Fibroblast of pulmonary artery (primary cell): ENCODE measurements around the gene OR1J4.

Source experiments
- DNase-seq: peaks from one replicate; pipeline ENCODE4 v3.0.0-alpha.2; 2010; ENCODE audit warnings: low read depth
- H3K4me3 ChIP-seq: replicated peaks from 2 replicates; pipeline ENCODE4 v1.5.1; 2011; ENCODE audit warnings: low read depth, mild to moderate bottlenecking, control low read depth, low read length, moderate library complexity
- TF ChIP-seq, protein P1 (sequence below): IDR thresholded peaks from 2 replicates; pipeline ENCODE4 v1.5.1; 2011; ENCODE audit warnings: mild to moderate bottlenecking, control low read depth, low read length, inconsistent platforms; ENCODE audit errors: missing control alignments

Gene OR1J4

DNA sequence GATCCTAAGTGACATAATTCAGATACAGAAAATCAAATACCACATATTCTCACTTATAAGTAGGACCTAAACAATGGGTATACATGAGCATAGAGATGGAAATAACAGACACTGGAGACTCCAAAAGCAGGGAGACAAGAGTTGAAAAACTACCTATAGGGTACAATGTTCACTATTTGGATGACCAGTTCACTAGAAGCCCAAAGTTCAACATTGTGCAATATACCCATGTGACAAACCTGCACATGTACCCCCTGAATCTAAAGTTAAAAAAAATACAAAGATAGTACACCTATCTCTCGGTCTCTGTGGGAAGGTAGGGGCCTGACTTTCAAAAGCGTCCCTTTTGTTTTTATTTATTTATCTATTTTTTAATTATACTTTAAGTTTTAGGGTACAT lies 19.8 kb downstream of the OR1J4 start:
- TF ChIP-seq, protein P1, sequence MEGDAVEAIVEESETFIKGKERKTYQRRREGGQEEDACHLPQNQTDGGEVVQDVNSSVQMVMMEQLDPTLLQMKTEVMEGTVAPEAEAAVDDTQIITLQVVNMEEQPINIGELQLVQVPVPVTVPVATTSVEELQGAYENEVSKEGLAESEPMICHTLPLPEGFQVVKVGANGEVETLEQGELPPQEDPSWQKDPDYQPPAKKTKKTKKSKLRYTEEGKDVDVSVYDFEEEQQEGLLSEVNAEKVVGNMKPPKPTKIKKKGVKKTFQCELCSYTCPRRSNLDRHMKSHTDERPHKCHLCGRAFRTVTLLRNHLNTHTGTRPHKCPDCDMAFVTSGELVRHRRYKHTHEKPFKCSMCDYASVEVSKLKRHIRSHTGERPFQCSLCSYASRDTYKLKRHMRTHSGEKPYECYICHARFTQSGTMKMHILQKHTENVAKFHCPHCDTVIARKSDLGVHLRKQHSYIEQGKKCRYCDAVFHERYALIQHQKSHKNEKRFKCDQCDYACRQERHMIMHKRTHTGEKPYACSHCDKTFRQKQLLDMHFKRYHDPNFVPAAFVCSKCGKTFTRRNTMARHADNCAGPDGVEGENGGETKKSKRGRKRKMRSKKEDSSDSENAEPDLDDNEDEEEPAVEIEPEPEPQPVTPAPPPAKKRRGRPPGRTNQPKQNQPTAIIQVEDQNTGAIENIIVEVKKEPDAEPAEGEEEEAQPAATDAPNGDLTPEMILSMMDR: no peak
- no peak for DNase-seq
- H3K4me3 ChIP-seq: no peak overlapping the region

- DNase-seq: no peak
- no peak overlapping the region for H3K4me3 ChIP-seq
- TF ChIP-seq, protein P1: no peak
Measured at GRCh38 chr9:122546196-122546595, 27.3 kb downstream of the OR1J4 start.

DNA sequence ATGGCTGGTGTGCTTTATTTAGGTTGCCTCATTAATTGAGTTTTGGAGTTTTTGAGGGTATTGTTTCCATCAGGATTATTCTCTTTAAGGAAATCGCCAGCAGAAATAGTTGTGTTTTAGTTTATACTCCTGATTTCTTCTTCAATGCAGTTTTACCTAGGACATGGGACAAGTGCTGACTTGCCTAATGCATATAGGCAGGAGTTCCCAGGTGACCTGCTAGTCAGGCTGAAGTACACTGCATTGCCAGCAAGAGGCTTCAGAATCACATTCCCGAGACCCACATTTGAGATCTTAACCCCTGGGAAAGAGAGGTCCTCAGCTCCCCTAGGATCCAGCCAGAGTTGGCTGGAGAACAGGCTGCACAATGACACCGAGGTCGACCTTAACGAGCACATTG lies 32.4 kb downstream of the OR1J4 start:
- H3K4me3 ChIP-seq: no peak overlapping the region
- no peak for DNase-seq
- TF ChIP-seq, protein P1: no peak

DNA sequence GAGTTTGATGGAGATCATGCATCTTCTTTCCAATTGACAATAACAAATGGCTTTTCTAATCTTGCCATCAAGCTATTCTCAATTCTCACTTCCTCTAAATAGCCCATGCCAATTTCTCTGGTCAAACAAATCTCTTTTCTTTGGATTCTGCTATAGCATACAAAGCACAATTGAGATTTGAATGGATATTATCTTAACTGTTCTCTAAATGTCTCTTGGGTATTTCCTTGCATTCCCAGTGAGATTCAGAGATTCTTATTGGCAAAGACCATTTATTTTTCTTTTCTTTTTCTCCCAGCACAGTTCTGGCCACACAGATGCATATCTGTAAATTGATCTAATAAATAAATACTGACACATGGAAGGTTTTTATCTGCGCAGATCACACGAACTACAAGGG lies 33.9 kb downstream of the OR1J4 start, which contains the start of gene OR1N2:
Gene OR1N2, plus strand, starts transcription at position 301 of the 400 bp plus-strand sequence. CDS start 100 bp downstream, outside the sequence.
- TF ChIP-seq, protein P1: no peak
- no peak for DNase-seq
- H3K4me3 ChIP-seq: no peak within 1 kb of the TSS

- TF ChIP-seq, protein P1: no peak
- no peak overlapping the region for H3K4me3 ChIP-seq
- DNase-seq: no peak
Measured at GRCh38 chr9:122561446-122561845, 42.5 kb downstream of the OR1J4 start.

- TF ChIP-seq, protein P1: no peak
- no peak overlapping the region for H3K4me3 ChIP-seq
- no peak for DNase-seq
Measured at GRCh38 chr9:122562134-122562760, 43.3 kb downstream of the OR1J4 start.

DNA sequence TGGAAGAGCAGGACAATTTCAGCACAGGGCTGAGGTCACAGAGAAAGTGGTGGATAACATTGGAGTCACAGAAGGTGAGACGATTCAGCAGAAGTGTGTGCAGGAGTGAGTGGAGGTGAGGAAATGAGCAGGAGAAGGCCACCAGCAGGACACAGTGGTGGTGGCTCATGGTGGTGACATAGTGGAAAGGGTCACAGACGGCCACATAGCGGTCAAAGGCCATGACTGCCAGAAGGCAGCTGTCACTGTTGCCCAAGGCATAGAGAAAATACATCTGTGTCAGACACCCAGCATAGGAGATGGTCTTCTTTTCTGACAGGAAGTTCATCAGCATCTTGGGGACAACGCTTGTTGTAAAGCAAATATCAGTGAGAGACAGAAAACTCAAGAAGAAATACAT lies 49.0 kb downstream of the OR1J4 start:
- no peak overlapping the region for H3K4me3 ChIP-seq
- DNase-seq: no peak
- TF ChIP-seq, protein P1: no peak
